ENCODE results near the gene PDZRN3. TPM values are rescaled to one million over a fixed set of nuclear protein-coding genes. Genes with fewer than 3 reads are reported as not detected.

The PDZRN3 gene
- total RNA-seq, 1 experiment from 2014 or later = 12.5 TPM

DNA sequence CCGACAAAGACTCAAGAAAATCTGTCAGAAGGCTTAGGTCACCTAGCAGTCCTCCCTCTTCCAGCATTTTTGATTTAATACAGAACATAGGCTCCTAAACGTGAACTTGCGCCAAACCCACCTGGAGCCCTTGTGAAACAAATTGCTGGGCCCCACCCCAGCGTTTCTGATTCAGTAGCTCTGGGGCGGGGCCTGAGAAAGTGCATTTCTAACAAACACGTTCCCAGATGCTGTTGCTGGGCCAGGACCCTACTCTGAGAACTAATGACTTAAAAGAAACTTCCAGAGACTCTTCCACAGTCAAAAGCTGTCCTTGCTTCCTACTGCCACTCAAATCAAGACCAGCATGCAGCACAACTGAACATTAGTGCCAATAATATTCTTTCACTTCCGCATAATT is 198.1 kb downstream of the PDZRN3 start:
- intact Hi-C loops (cut with micrococcal nuclease; ENCODE audit: unreplicated experiment) = no loop called here
- no peaks in the 10 kb centered on the region for H3K36me3 ChIP-seq (ENCODE audit: control insufficient read depth, insufficient read depth, low read length)
- ChIA-PET POLR2A (no interaction called here), CTCF (no interaction called here)
- TF ChIP-seq, protein P1, sequence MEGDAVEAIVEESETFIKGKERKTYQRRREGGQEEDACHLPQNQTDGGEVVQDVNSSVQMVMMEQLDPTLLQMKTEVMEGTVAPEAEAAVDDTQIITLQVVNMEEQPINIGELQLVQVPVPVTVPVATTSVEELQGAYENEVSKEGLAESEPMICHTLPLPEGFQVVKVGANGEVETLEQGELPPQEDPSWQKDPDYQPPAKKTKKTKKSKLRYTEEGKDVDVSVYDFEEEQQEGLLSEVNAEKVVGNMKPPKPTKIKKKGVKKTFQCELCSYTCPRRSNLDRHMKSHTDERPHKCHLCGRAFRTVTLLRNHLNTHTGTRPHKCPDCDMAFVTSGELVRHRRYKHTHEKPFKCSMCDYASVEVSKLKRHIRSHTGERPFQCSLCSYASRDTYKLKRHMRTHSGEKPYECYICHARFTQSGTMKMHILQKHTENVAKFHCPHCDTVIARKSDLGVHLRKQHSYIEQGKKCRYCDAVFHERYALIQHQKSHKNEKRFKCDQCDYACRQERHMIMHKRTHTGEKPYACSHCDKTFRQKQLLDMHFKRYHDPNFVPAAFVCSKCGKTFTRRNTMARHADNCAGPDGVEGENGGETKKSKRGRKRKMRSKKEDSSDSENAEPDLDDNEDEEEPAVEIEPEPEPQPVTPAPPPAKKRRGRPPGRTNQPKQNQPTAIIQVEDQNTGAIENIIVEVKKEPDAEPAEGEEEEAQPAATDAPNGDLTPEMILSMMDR (IDR thresholded peaks at IDR 0.05; ENCODE audit: insufficient read depth in 1 of 2, low read depth in 1 of 2, low read length in 1 of 2, severe bottlenecking in 1 of 2, unreplicated experiment in 1 of 2) = no peak
- no peaks in the 10 kb centered on the region for H3K27me3 ChIP-seq (replicated peaks; ENCODE audit: control insufficient read depth, insufficient read depth, low read length)
- DNase-seq = no peak
- Mint-ChIP-seq H3K27ac (ENCODE audit: unreplicated experiment) (no peak overlapping the region), H3K27me3 (ENCODE audit: insufficient read depth, unreplicated experiment) (no peaks in the 10 kb centered on the region), H3K9me3 (ENCODE audit: unreplicated experiment) (no peaks in the 10 kb centered on the region), H3K4me1 (ENCODE audit: low read depth, unreplicated experiment) (no peaks in the 10 kb centered on the region), H3K36me3 (ENCODE audit: insufficient read depth, unreplicated experiment) (no peaks in the 10 kb centered on the region), H3K4me3 (ENCODE audit: unreplicated experiment) (no peak overlapping the region)
- H3K9me3 ChIP-seq = no peaks in the 10 kb centered on the region
- no peaks in the 10 kb centered on the region for H3K4me1 ChIP-seq
- BruUV-seq (replicated peaks) = no TSS peak
- H3K4me3 ChIP-seq (ENCODE audit: low read depth, low read length) = no peak overlapping the region

DNA sequence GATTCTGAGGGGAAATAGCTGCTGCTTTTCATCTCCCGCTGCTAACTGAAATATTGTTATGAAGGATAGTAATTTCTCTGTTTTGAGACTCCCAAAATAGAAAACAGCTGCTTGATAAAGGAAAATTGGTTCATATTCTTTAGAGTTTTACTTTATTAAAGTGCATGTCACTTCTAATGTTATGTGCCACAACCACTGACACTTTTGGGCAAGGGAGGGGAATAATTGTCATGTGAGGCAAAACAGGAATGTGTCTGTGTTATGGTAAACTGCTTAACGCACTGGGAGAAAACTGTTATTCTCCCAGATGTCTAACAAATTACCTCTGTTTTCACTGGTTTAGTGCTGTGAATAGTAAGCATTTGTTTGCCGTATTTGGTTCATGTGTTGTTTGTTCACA is 201.6 kb downstream of the PDZRN3 start:
- H3K4me1 ChIP-seq = no peaks in the 10 kb centered on the region
- Mint-ChIP-seq H3K27me3 (ENCODE audit: insufficient read depth, unreplicated experiment) (no peaks in the 10 kb centered on the region), H3K27ac (ENCODE audit: unreplicated experiment) (no peak overlapping the region), H3K4me1 (ENCODE audit: low read depth, unreplicated experiment) (no peaks in the 10 kb centered on the region), H3K36me3 (ENCODE audit: insufficient read depth, unreplicated experiment) (no peaks in the 10 kb centered on the region), H3K4me3 (ENCODE audit: unreplicated experiment) (no peak overlapping the region), H3K9me3 (ENCODE audit: unreplicated experiment) (no peaks in the 10 kb centered on the region)
- H3K9me3 ChIP-seq = no peaks in the 10 kb centered on the region
- H3K36me3 ChIP-seq (ENCODE audit: control insufficient read depth, insufficient read depth, low read length) = no peaks in the 10 kb centered on the region
- TF ChIP-seq, protein P1 (IDR thresholded peaks at IDR 0.05; ENCODE audit: insufficient read depth in 1 of 2, low read depth in 1 of 2, low read length in 1 of 2, severe bottlenecking in 1 of 2, unreplicated experiment in 1 of 2) = no peak
- H3K27me3 ChIP-seq (replicated peaks; ENCODE audit: control insufficient read depth, insufficient read depth, low read length) = no peaks in the 10 kb centered on the region
- POLR2A ChIA-PET = no interaction called here
- no peak overlapping the region for H3K4me3 ChIP-seq (ENCODE audit: low read depth, low read length)
- CTCF ChIA-PET = no interaction called here
- BruUV-seq (replicated peaks) = no TSS peak
- intact Hi-C loops (cut with micrococcal nuclease; ENCODE audit: unreplicated experiment) = no loop called here
- no peak for DNase-seq

DNA sequence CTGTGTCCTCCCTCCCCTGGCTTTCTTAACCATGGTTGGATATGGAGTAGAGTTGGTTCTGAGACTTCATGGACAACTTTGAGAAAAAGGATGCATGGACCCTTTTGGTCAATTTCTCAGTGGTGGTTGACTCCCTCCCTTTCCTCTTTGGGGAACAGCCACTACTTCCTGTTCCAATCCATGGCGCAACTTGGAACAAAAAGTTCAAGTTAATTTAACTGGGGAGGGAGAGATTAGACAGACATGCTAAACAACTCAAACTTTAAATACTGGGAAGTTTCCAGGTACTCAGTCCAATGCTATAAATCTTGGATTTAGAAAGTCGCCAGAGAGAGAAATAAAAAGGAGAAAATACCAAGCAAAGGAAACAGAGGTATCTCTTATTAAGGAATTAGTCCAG is 202.2 kb downstream of the PDZRN3 start:
- Mint-ChIP-seq H3K27ac (ENCODE audit: unreplicated experiment) (no peak overlapping the region), H3K27me3 (ENCODE audit: insufficient read depth, unreplicated experiment) (no peaks in the 10 kb centered on the region), H3K4me1 (ENCODE audit: low read depth, unreplicated experiment) (no peaks in the 10 kb centered on the region), H3K4me3 (ENCODE audit: unreplicated experiment) (no peak overlapping the region), H3K36me3 (ENCODE audit: insufficient read depth, unreplicated experiment) (no peaks in the 10 kb centered on the region), H3K9me3 (ENCODE audit: unreplicated experiment) (no peaks in the 10 kb centered on the region)
- CTCF ChIA-PET = no interaction called here
- POLR2A ChIA-PET = no interaction called here
- no peaks in the 10 kb centered on the region for H3K4me1 ChIP-seq
- no peaks in the 10 kb centered on the region for H3K9me3 ChIP-seq
- intact Hi-C loops (cut with micrococcal nuclease; ENCODE audit: unreplicated experiment) = no loop called here
- TF ChIP-seq, protein P1 (IDR thresholded peaks at IDR 0.05; ENCODE audit: insufficient read depth in 1 of 2, low read depth in 1 of 2, low read length in 1 of 2, severe bottlenecking in 1 of 2, unreplicated experiment in 1 of 2) = no peak
- H3K4me3 ChIP-seq (ENCODE audit: low read depth, low read length) = no peak overlapping the region
- DNase-seq = no peak
- no peaks in the 10 kb centered on the region for H3K36me3 ChIP-seq (ENCODE audit: control insufficient read depth, insufficient read depth, low read length)
- BruUV-seq (replicated peaks) = no TSS peak
- H3K27me3 ChIP-seq (replicated peaks; ENCODE audit: control insufficient read depth, insufficient read depth, low read length) = no peaks in the 10 kb centered on the region
